ENCODE measurements around the gene LASP1. TPM values are rescaled to one million over a fixed set of nuclear protein-coding genes. Genes with fewer than 3 reads are reported as not detected.

LASP1 gene
- total RNA-seq, 1 donor from 2014 or later = 146 TPM

GRCh38 chr17:38958756-38959155 lies 88.9 kb downstream of the LASP1 start:
- H3K4me3 Mint-ChIP-seq (ENCODE audit: unreplicated experiment) = no peak overlapping the region
- TF ChIP-seq, protein P1, sequence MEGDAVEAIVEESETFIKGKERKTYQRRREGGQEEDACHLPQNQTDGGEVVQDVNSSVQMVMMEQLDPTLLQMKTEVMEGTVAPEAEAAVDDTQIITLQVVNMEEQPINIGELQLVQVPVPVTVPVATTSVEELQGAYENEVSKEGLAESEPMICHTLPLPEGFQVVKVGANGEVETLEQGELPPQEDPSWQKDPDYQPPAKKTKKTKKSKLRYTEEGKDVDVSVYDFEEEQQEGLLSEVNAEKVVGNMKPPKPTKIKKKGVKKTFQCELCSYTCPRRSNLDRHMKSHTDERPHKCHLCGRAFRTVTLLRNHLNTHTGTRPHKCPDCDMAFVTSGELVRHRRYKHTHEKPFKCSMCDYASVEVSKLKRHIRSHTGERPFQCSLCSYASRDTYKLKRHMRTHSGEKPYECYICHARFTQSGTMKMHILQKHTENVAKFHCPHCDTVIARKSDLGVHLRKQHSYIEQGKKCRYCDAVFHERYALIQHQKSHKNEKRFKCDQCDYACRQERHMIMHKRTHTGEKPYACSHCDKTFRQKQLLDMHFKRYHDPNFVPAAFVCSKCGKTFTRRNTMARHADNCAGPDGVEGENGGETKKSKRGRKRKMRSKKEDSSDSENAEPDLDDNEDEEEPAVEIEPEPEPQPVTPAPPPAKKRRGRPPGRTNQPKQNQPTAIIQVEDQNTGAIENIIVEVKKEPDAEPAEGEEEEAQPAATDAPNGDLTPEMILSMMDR (IDR thresholded peaks at IDR 0.05; ENCODE audit: unreplicated experiment) = no peak
- H3K4me1 Mint-ChIP-seq (ENCODE audit: unreplicated experiment) = peaks cover 4% of the 10 kb centered on the region
- H3K27ac Mint-ChIP-seq (ENCODE audit: unreplicated experiment) = no peak overlapping the region
- H3K36me3 Mint-ChIP-seq (ENCODE audit: low read depth, unreplicated experiment) = no peaks in the 10 kb centered on the region
- DNase-seq (ENCODE audit: low spot score) = no peak
- no peaks in the 10 kb centered on the region for H3K9me3 Mint-ChIP-seq (ENCODE audit: unreplicated experiment)
- H3K27me3 Mint-ChIP-seq (ENCODE audit: unreplicated experiment) = peaks cover 2% of the 10 kb centered on the region

- TF ChIP-seq, protein P1 (IDR thresholded peaks at IDR 0.05; ENCODE audit: unreplicated experiment) = no peak
- no peak for DNase-seq (ENCODE audit: low spot score)
- Mint-ChIP-seq H3K27ac (ENCODE audit: unreplicated experiment) (no peak overlapping the region), H3K27me3 (ENCODE audit: unreplicated experiment) (peaks cover 2% of the 10 kb centered on the region), H3K4me3 (ENCODE audit: unreplicated experiment) (no peak overlapping the region), H3K9me3 (ENCODE audit: unreplicated experiment) (no peaks in the 10 kb centered on the region), H3K36me3 (ENCODE audit: low read depth, unreplicated experiment) (no peaks in the 10 kb centered on the region), H3K4me1 (ENCODE audit: unreplicated experiment) (peaks cover 4% of the 10 kb centered on the region)
Observed at GRCh38 chr17:38959508-38959907, 89.7 kb downstream of the LASP1 start.

GRCh38 chr17:38960402-38960801 lies 90.5 kb downstream of the LASP1 start:
- no peaks in the 10 kb centered on the region for H3K9me3 Mint-ChIP-seq (ENCODE audit: unreplicated experiment)
- H3K27ac Mint-ChIP-seq (ENCODE audit: unreplicated experiment) = no peak overlapping the region
- H3K4me3 Mint-ChIP-seq (ENCODE audit: unreplicated experiment) = no peak overlapping the region
- no peaks in the 10 kb centered on the region for H3K36me3 Mint-ChIP-seq (ENCODE audit: low read depth, unreplicated experiment)
- H3K27me3 Mint-ChIP-seq (ENCODE audit: unreplicated experiment) = peaks cover 2% of the 10 kb centered on the region
- TF ChIP-seq, protein P1 (IDR thresholded peaks at IDR 0.05; ENCODE audit: unreplicated experiment) = no peak
- DNase-seq (ENCODE audit: low spot score) = no peak
- peaks cover 4% of the 10 kb centered on the region for H3K4me1 Mint-ChIP-seq (ENCODE audit: unreplicated experiment)

DNA sequence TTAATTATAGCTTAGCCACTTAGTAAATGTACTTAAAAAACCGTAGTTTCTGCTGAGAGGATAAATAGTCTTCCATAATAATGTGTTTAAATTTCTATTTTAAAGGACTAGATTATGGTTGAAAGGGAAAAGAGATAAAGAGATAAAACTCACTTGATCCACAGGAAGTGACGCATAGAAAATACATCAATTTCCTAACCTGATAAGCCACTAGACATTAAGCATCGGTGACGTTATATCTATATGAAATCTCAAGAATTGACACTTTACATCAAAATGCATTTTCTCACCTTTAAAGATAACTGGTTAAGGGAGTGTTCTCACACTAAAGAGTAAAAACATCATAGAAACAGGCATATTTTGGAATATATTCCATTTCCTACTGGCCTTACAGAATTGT lies 91.6 kb downstream of the LASP1 start:
- peaks cover 4% of the 10 kb centered on the region for H3K4me1 Mint-ChIP-seq (ENCODE audit: unreplicated experiment)
- H3K27me3 Mint-ChIP-seq (ENCODE audit: unreplicated experiment) = peaks cover 2% of the 10 kb centered on the region
- H3K27ac Mint-ChIP-seq (ENCODE audit: unreplicated experiment) = no peak overlapping the region
- no peaks in the 10 kb centered on the region for H3K36me3 Mint-ChIP-seq (ENCODE audit: low read depth, unreplicated experiment)
- no peak for DNase-seq (ENCODE audit: low spot score)
- no peaks in the 10 kb centered on the region for H3K9me3 Mint-ChIP-seq (ENCODE audit: unreplicated experiment)
- TF ChIP-seq, protein P1 (IDR thresholded peaks at IDR 0.05; ENCODE audit: unreplicated experiment) = no peak
- no peak overlapping the region for H3K4me3 Mint-ChIP-seq (ENCODE audit: unreplicated experiment)

GRCh38 chr17:38967290-38967738 lies 97.5 kb downstream of the LASP1 start, which contains the start of gene FBXO47:
Gene FBXO47, minus strand, starts transcription at chr17:38967403. Its CDS starts 4,378 bp downstream, at chr17:38963025.
- DNase-seq (ENCODE audit: low spot score) = peak; percentile 56
- Mint-ChIP-seq H3K27ac (ENCODE audit: unreplicated experiment) (no peak within 1 kb of the TSS), H3K4me3 (ENCODE audit: unreplicated experiment) (no peak within 1 kb of the TSS), H3K4me1 (ENCODE audit: unreplicated experiment) (no peaks in the 10 kb centered on the region), H3K36me3 (ENCODE audit: low read depth, unreplicated experiment) (no peaks in the 10 kb centered on the region), H3K27me3 (ENCODE audit: unreplicated experiment) (no peaks in the 10 kb centered on the region), H3K9me3 (ENCODE audit: unreplicated experiment) (no peaks in the 10 kb centered on the region)
- TF ChIP-seq, protein P1 (IDR thresholded peaks at IDR 0.05; ENCODE audit: unreplicated experiment) = no peak

All from endothelial cell (in vitro differentiated cells).